SJCRH30 (cell line): Measurements from ENCODE around the gene EXOC6B. TPM values are rescaled to one million over a fixed set of nuclear protein-coding genes. Genes with fewer than 3 reads are reported as not detected.

ENCODE experiments used
- DNase-seq, 2 experiments: peaks; one replicate each; pipeline ENCODE4 v3.0.0-alpha.2; 2015 to 2020
- H3K27ac ChIP-seq: fragments of 250-450 bp; sonication (Bioruptor Pico); 2 replicates; pipeline ENCODE4 v1.5.1; 2020; ENCODE audit warnings: mild to moderate bottlenecking, moderate library complexity
- H3K27me3 ChIP-seq: fragments of 250-450 bp; sonication (Bioruptor Pico); 2 replicates; pipeline ENCODE4 v1.5.1; 2020; ENCODE audit warnings: mild to moderate bottlenecking, moderate library complexity
- H3K36me3 ChIP-seq: fragments of 250-450 bp; sonication (Bioruptor Pico); 2 replicates; pipeline ENCODE4 v1.5.1; 2020; ENCODE audit warnings: mild to moderate bottlenecking, moderate library complexity
- H3K4me1 ChIP-seq: fragments of 250-450 bp; sonication (Bioruptor Pico); 2 replicates; pipeline ENCODE4 v1.5.1; 2020; ENCODE audit warnings: mild to moderate bottlenecking, moderate library complexity
- H3K4me3 ChIP-seq: fragments of 250-450 bp; sonication (Bioruptor Pico); 2 replicates; pipeline ENCODE4 v1.5.1; 2020; ENCODE audit warnings: mild to moderate bottlenecking, moderate library complexity
- H3K9me3 ChIP-seq: fragments of 250-450 bp; sonication (Bioruptor Pico); replicated peaks from 2 replicates; pipeline ENCODE4 v1.5.1; 2020; ENCODE audit warnings: mild to moderate bottlenecking, moderate library complexity
- total RNA-seq: library from RNA; depleted of rRNA; stranded (reverse); fragments of >200 nt; shearing (Covaris generic); gene quantifications from 2 replicates; pipeline ENCODE4 v1.2.3, GENCODE V29; 2014

EXOC6B gene
- total RNA-seq, 1 experiment from 2014 or later = 24.8 TPM

- peaks cover 38% of the 10 kb centered on the region for H3K4me1 ChIP-seq
- DNase-seq = peak in 1 of 2 experiments; percentile 32
- H3K9me3 ChIP-seq = no peaks in the 10 kb centered on the region
- no peaks in the 10 kb centered on the region for H3K36me3 ChIP-seq
- no peak overlapping the region; the same call in 1 of the 2 replicates for H3K27ac ChIP-seq
- H3K4me3 ChIP-seq = no peak overlapping the region
- H3K27me3 ChIP-seq = no peaks in the 10 kb centered on the region
These were observed 687.6 kb downstream of the EXOC6B start for GRCh38 chr2:72138011-72138881.

GRCh38 chr2:72137498-72138010 is 688.3 kb downstream of the EXOC6B start:
- H3K27ac ChIP-seq = no peak overlapping the region; the same call in 1 of the 2 replicates
- no peaks in the 10 kb centered on the region for H3K9me3 ChIP-seq
- H3K36me3 ChIP-seq = no peaks in the 10 kb centered on the region
- no peak overlapping the region for H3K4me3 ChIP-seq
- H3K27me3 ChIP-seq = no peaks in the 10 kb centered on the region
- DNase-seq = peak; percentile 66 to 81
- H3K4me1 ChIP-seq = peaks cover 38% of the 10 kb centered on the region

DNA sequence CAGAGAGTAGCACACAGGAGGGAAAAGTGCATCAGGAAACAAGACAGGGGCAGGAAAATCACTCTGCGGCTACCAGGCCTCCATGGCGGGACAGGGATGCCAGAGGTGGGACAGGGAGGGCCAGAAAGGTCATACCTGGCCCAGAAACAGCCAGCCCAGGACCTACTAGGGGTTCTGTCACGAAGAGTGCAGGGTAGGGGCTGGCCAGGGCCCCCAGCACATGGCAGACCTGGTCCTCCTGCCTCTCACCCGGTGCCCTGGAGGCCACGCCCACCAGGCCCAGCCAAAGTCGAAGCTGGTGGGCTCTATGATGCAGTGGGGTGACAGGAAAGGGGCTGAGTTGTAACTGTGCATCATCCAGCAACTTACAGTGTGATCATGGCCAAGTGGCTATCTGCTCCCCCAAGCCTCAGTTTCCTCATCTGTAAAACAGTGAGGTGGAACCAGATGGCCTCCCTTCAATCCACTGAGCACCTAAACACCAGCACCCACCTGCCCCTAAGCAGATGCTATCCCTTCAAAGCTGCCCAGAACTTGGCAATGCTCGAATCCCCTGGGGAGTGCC is 688.8 kb downstream of the EXOC6B start:
- H3K36me3 ChIP-seq = no peaks in the 10 kb centered on the region
- no peak overlapping the region for H3K27ac ChIP-seq
- H3K4me3 ChIP-seq = no peak overlapping the region
- no peak for DNase-seq
- peaks cover 38% of the 10 kb centered on the region for H3K4me1 ChIP-seq
- no peaks in the 10 kb centered on the region for H3K9me3 ChIP-seq
- H3K27me3 ChIP-seq = no peaks in the 10 kb centered on the region

DNA sequence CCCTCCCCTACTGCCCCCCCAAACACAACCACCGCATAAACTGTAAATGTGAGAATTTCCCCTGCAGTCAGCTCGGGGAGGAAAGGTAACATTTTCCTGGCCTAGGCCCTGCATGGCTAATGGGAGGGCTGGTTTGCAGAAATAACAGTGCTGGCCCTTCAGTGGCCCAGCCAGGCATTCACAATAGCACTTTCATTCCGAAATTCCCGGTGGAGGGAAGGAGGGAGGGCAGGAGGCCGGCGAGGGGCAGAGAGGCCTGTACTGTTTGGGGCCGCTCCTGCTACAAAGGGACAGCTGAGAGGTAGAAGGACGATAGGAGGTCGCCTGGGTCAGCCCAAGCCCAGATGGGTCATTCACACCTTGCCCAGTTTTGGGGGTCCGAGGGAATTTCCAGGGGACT is 689.5 kb downstream of the EXOC6B start:
- no peaks in the 10 kb centered on the region for H3K9me3 ChIP-seq
- H3K36me3 ChIP-seq = no peaks in the 10 kb centered on the region
- H3K4me3 ChIP-seq = no peak overlapping the region
- no peaks in the 10 kb centered on the region for H3K27me3 ChIP-seq
- DNase-seq = peak in 1 of 2 experiments; percentile 53
- H3K4me1 ChIP-seq = peaks cover 38% of the 10 kb centered on the region
- no peak overlapping the region for H3K27ac ChIP-seq

DNA sequence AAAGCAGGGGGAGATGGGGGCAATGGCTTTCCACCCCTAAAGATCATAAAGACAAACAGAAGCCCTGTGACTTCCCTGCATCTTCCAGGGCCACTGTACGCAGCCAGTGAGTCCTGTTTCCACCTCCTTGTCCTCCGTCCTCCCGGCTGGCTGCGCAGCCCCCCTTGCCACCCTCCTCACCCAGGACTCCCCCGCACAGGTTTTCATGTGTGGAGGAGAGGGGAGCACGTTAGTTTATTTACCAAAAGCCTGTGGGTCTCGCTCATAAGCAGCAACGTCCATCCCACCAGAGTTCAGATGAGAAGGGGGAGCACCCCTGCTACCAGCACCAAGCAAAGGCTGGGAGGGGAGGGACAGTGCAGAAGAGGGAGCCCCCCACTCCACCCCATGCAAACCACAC is 689.9 kb downstream of the EXOC6B start:
- Histone ChIP-seq H3K9me3 (no peaks in the 10 kb centered on the region), H3K27me3 (no peaks in the 10 kb centered on the region), H3K4me1 (peaks cover 42% of the 10 kb centered on the region), H3K27ac (no peak overlapping the region), H3K4me3 (no peak overlapping the region), H3K36me3 (no peaks in the 10 kb centered on the region)
- DNase-seq = no peak

GRCh38 chr2:72134997-72135800 is 690.6 kb downstream of the EXOC6B start:
- Histone ChIP-seq H3K4me1 (peaks cover 42% of the 10 kb centered on the region), H3K27me3 (no peaks in the 10 kb centered on the region), H3K9me3 (no peaks in the 10 kb centered on the region), H3K27ac (no peak overlapping the region), H3K36me3 (no peaks in the 10 kb centered on the region), H3K4me3 (no peak overlapping the region)
- DNase-seq = no peak

- no peak overlapping the region for H3K27ac ChIP-seq
- no peaks in the 10 kb centered on the region for H3K9me3 ChIP-seq
- H3K4me1 ChIP-seq = peaks cover 38% of the 10 kb centered on the region
- H3K36me3 ChIP-seq = no peaks in the 10 kb centered on the region
- H3K4me3 ChIP-seq = no peak overlapping the region
- DNase-seq = no peak
- no peaks in the 10 kb centered on the region for H3K27me3 ChIP-seq
These were observed 691.3 kb downstream of the EXOC6B start for GRCh38 chr2:72134408-72134996.

- no peaks in the 10 kb centered on the region for H3K27me3 ChIP-seq
- no peak overlapping the region for H3K27ac ChIP-seq
- peaks cover 32% of the 10 kb centered on the region for H3K4me1 ChIP-seq
- no peaks in the 10 kb centered on the region for H3K36me3 ChIP-seq
- H3K4me3 ChIP-seq = no peak overlapping the region
- DNase-seq = no peak
- no peaks in the 10 kb centered on the region for H3K9me3 ChIP-seq
These were observed 692.0 kb downstream of the EXOC6B start for GRCh38 chr2:72133721-72134407.

DNA sequence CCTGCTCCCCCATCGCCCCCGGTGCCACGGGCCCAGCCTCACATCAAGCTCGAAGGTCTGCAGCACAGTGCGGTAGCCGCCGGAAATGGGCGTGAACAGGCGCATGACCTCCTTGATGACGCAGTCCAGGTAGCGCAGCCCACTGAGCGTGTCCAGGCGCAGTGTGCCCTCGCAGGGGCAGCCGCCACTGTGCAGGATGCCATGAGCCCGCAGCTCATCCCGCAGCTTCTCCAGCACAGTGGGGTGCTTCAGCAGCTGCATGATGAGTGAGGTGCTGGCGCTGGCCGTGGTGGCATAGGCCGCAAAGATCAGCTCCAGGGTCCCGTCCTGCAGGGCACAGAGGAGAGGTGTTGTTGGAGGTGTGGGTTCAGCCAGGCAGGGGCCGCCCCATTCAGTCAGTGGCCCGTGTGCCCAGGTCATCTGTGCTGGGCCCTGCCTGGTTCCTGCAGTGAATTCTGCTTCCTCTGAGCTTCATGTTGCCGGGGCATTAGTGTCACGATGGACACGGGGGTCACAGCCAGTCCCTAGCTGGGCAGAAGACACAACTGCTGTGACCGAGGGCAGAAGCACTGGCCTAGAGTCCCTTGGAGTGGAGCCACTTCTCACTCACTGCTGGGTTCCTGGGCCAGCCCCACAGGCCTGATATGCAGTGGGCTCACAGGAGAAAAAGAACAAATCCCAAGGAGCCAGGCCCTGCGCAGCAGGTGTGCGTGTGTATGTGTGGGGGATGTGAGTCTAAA is 692.7 kb downstream of the EXOC6B start:
- Histone ChIP-seq H3K9me3 (no peaks in the 10 kb centered on the region), H3K4me3 (no peak overlapping the region), H3K36me3 (no peaks in the 10 kb centered on the region), H3K27ac (no peak overlapping the region), H3K4me1 (peaks cover 25% of the 10 kb centered on the region), H3K27me3 (no peaks in the 10 kb centered on the region)
- DNase-seq = no peak

GRCh38 chr2:72131916-72132841 is 693.7 kb downstream of the EXOC6B start:
- no peaks in the 10 kb centered on the region for H3K36me3 ChIP-seq
- peaks cover 15% of the 10 kb centered on the region for H3K4me1 ChIP-seq
- DNase-seq = no peak
- H3K27ac ChIP-seq = no peak overlapping the region
- H3K9me3 ChIP-seq = no peaks in the 10 kb centered on the region
- H3K4me3 ChIP-seq = no peak overlapping the region
- no peaks in the 10 kb centered on the region for H3K27me3 ChIP-seq

DNA sequence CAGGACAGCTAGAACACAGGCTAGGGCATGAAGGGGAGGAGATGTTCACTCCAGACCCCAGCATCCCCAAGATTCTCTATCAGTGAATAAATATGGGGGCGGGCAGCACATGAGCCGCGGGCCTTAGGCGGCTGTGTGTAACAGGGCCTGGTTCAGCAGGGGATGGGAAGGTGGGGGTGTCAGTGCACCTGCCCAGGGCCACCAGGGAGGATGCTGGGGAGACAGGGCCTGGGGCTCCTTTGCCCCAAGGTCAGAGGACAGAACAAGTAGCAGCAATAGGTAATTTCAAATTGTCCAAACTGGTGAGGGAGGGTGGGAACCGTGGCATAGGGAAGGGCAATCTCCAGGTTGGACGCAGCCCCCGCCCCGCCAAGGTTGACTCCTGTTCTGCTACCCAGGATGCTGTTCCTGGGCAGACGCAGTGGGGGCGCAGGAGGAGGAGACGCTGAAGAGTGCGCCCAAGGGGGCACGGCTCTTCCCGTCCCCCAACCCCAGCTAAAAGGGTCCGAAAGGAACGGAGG is 694.4 kb downstream of the EXOC6B start:
- no peak for DNase-seq
- Histone ChIP-seq H3K9me3 (no peaks in the 10 kb centered on the region), H3K27ac (no peak overlapping the region), H3K36me3 (no peaks in the 10 kb centered on the region), H3K27me3 (no peaks in the 10 kb centered on the region), H3K4me1 (peaks cover 14% of the 10 kb centered on the region), H3K4me3 (no peak overlapping the region)

DNA sequence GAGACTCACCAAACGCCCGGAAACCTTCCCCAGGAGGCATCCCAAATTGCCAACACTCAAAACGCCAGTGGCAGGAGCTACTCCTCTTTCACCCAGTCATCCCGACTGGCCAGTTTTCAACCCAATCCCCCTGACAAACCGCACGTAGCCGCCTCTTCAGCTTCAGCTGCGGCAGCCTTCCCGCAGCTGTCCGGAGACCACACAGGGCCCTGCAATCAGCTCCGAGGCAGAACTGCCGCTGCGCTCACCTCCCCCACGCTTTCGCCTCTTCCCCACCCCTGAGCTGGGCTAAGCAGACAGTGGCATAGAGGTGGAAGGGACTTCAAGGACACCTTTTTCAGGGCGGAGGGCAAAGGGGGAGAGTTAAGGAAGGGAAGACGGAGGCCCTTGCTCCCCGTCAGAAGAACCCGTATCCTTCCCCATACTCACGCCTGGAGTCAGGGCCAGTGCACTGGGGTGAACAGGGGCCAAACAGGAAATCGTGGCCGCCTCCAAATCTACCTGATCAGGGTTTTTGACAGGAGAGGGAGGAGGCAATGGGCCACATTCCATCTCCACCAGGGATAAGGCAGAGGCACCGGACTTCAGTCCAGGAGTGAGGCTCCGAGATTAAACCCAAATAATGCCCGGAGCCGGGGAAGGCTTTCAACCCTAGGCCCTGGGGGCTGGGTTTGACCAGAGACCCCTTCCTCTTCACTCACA is 695.0 kb downstream of the EXOC6B start:
- no peaks in the 10 kb centered on the region for H3K27me3 ChIP-seq
- 0 out of 2 replicates have a peak overlapping the region, but pooled peaks have one; percentile 11 for H3K27ac ChIP-seq
- peaks cover 11% of the 10 kb centered on the region for H3K4me1 ChIP-seq
- H3K9me3 ChIP-seq = no peaks in the 10 kb centered on the region
- peak overlapping the region; percentile 27 for H3K4me3 ChIP-seq
- H3K36me3 ChIP-seq = no peaks in the 10 kb centered on the region
- peak; percentile 77 to 84 for DNase-seq
